GM23338 (cell line): ENCODE measurements around the gene EPHA5. TPM values are rescaled to one million over a fixed set of nuclear protein-coding genes. Genes with fewer than 3 reads are reported as not detected.

Source experiments
- ATAC-seq: fragments of 200-7000 bp; cut with Tn5 transposase; 3 replicates; pipeline ENCODE4 v1.9.1; 2020
- DNase-seq: peaks from one replicate; pipeline ENCODE4 v3.0.0-alpha.2; 2015; ENCODE audit warnings: low spot score
- H2AFZ ChIP-seq: fragments of 200-600 bp; sonication (generic); 2 replicates; pipeline ENCODE4 v1.8.0; 2016; ENCODE audit warnings: antibody characterized with exemption, mild to moderate bottlenecking, moderate library complexity
- H3F3A ChIP-seq: fragments of 200-600 bp; sonication (generic); replicated peaks from 2 replicates; pipeline ENCODE4 v1.8.0; 2017; ENCODE audit warnings: antibody characterized with exemption, mixed run types, low read depth
- H3K27ac ChIP-seq: fragments of 200-600 bp; sonication (generic); 2 replicates; pipeline ENCODE4 v1.6.1; 2016; ENCODE audit warnings: low read depth
- H3K27me3 ChIP-seq: fragments of 200-600 bp; sonication (generic); 2 replicates; pipeline ENCODE4 v1.8.0; 2016; ENCODE audit warnings: mild to moderate bottlenecking, mixed run types, moderate library complexity; ENCODE audit not compliant: insufficient read depth
- H3K36me3 ChIP-seq: fragments of 200-600 bp; sonication (generic); 2 replicates; pipeline ENCODE4 v1.8.0; 2016; ENCODE audit warnings: mild to moderate bottlenecking; ENCODE audit not compliant: insufficient read depth
- H3K4me1 ChIP-seq: fragments of 200-600 bp; sonication (generic); 2 replicates; pipeline ENCODE4 v1.8.0; 2016; ENCODE audit warnings: mild to moderate bottlenecking, moderate library complexity; ENCODE audit not compliant: insufficient read depth
- H3K4me2 ChIP-seq: fragments of 200-600 bp; sonication (generic); 2 replicates; pipeline ENCODE4 v1.7.1; 2017; ENCODE audit warnings: mixed run types
- H3K4me3 ChIP-seq: fragments of 200-600 bp; sonication (generic); 2 replicates; pipeline ENCODE4 v1.6.1; 2016; ENCODE audit warnings: mixed run types
- H3K79me2 ChIP-seq: fragments of 200-600 bp; sonication (generic); replicated peaks from 2 replicates; pipeline ENCODE4 v1.8.0; 2017; ENCODE audit warnings: mild to moderate bottlenecking; ENCODE audit not compliant: insufficient read depth
- H3K9me2 ChIP-seq: fragments of 200-600 bp; sonication (generic); 2 replicates; pipeline ENCODE4 v1.8.0; 2017; ENCODE audit not compliant: insufficient read depth
- H4K20me1 ChIP-seq: fragments of 200-600 bp; sonication (generic); replicated peaks from 2 replicates; pipeline ENCODE4 v1.8.0; 2017; ENCODE audit warnings: mild to moderate bottlenecking; ENCODE audit not compliant: insufficient read depth
- H3K27ac Mint-ChIP-seq: 2 replicates; pipeline ENCODE4 v1.8.0; 2020; ENCODE audit warnings: inconsistent platforms, mild to moderate bottlenecking, moderate library complexity, mixed read lengths
- H3K27me3 Mint-ChIP-seq: 3 replicates; pipeline ENCODE4 v1.8.0; 2022; ENCODE audit warnings: low read depth, mild to moderate bottlenecking, moderate library complexity, mixed read lengths, inconsistent platforms; ENCODE audit not compliant: insufficient read depth, poor library complexity
- H3K36me3 Mint-ChIP-seq: 3 replicates; pipeline ENCODE4 v1.8.0; 2021; ENCODE audit warnings: low read depth, mild to moderate bottlenecking, inconsistent platforms, moderate library complexity, mixed read lengths
- H3K4me1 Mint-ChIP-seq: 3 replicates; pipeline ENCODE4 v1.8.0; 2020; ENCODE audit warnings: mild to moderate bottlenecking, inconsistent platforms, mixed read lengths
- H3K4me3 Mint-ChIP-seq: 3 replicates; pipeline ENCODE4 v1.8.0; 2021; ENCODE audit warnings: moderate library complexity, mild to moderate bottlenecking, inconsistent platforms, mixed read lengths
- H3K9me3 Mint-ChIP-seq: 3 replicates; pipeline ENCODE4 v1.8.0; 2020; ENCODE audit warnings: moderate library complexity, mild to moderate bottlenecking, inconsistent platforms, mixed read lengths
- CREB1 ChIP-seq: fragments of 250-450 bp; sonication (Bioruptor Pico); IDR thresholded peaks from 2 replicates; pipeline ENCODE4 v1.5.0; 2020; ENCODE audit warnings: low read depth, mild to moderate bottlenecking, moderate library complexity
- CTCF ChIP-seq, 2 experiments: fragments of 200-600 bp in 1 of 2; sonication (generic) in 1 of 2; conservative IDR thresholded peaks; 2 replicates each; pipeline versions ENCODE4 v1.5.1 to v1.6.1; 2016 to 2017; ENCODE audit warnings: antibody characterized with exemption in 2 of 2, low read depth in 2 of 2, mild to moderate bottlenecking in 2 of 2, moderate library complexity in 1 of 2
- EZH2 ChIP-seq: fragments of 200-600 bp; sonication (generic); IDR thresholded peaks from one replicate; pipeline ENCODE4 v1.8.0; 2017; ENCODE audit warnings: antibody characterized with exemption, mild to moderate bottlenecking, low read depth; ENCODE audit not compliant: unreplicated experiment
- EZH2phosphoT487 ChIP-seq: fragments of 200-600 bp; sonication (generic); IDR thresholded peaks from one replicate; pipeline ENCODE4 v1.8.1; 2018; ENCODE audit warnings: antibody characterized with exemption; ENCODE audit not compliant: unreplicated experiment
- NANOG ChIP-seq: IDR thresholded peaks from 2 replicates; pipeline ENCODE4 v1.6.1; 2016; ENCODE audit warnings: antibody characterized with exemption, borderline replicate concordance
- POLR2AphosphoS5 ChIP-seq: IDR thresholded peaks from 2 replicates; pipeline ENCODE4 v1.6.1; 2016; ENCODE audit warnings: antibody characterized with exemption, low read depth
- REST ChIP-seq: IDR thresholded peaks from one replicate; pipeline ENCODE4 v1.6.1; 2018; ENCODE audit warnings: antibody characterized with exemption; ENCODE audit not compliant: unreplicated experiment
- STAT1 ChIP-seq: IDR thresholded peaks from one replicate; pipeline ENCODE4 v1.6.1; 2016; ENCODE audit warnings: antibody characterized with exemption; ENCODE audit not compliant: unreplicated experiment
- ZNF114 ChIP-seq: fragments of 250-450 bp; sonication (Bioruptor Pico); IDR thresholded peaks from 2 replicates; pipeline ENCODE4 v1.5.0; 2020; ENCODE audit warnings: mild to moderate bottlenecking, moderate library complexity
- polyA plus RNA-seq: library from polyadenylated mRNA; unstranded; fragments of >200 nt; fragmentation: Nextera tagmentation; extraction: Ambion mirVana; gene quantifications from 2 replicates; pipeline ENCODE4 v1.2.1, GENCODE V29; 2016
- total RNA-seq: library from RNA; depleted of rRNA; stranded (reverse); fragments of >200 nt; shearing (Covaris generic); gene quantifications from 2 replicates; pipeline ENCODE4 v1.2.3, GENCODE V29; 2014

EPHA5 gene
- total and polyA plus RNA-seq, 2 experiments from 2014 or later: 0.05 to 0.24 TPM

GRCh38 chr4:65340382-65341109 lies 329.7 kb downstream of the EPHA5 start (continued):
- TF ChIP-seq REST (no peak), CREB1 (CRISPR knock-in tag) (no peak), POLR2AphosphoS5 (no peak)

DNA sequence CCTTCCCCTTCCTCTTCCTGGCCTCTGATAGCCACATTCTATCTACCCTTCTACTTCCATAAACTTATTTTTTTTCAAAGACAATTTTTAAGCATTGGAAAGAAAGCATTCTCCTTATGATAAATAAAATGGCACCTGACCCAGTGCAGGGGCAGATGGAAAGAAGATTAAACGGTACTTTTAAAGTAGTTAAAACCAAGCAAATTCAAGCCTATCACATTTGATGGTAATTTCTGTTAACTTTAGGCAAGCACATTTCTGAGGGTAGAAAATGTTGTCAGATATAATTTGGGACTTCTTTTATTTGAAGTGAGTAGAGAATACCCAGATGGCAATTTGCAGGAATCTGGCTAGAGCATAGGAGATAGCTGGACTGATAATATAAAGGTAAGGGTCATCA lies 332.9 kb downstream of the EPHA5 start:
- Mint-ChIP-seq H3K27ac (no peak overlapping the region), H3K36me3 (no peaks in the 10 kb centered on the region), H3K9me3 (no peaks in the 10 kb centered on the region), H3K4me3 (no peak overlapping the region), H3K4me1 (no peaks in the 10 kb centered on the region), H3K27me3 (no peaks in the 10 kb centered on the region)
- no peaks in the 10 kb centered on the region for H3F3A ChIP-seq
- no peaks in the 10 kb centered on the region for H3K27me3 ChIP-seq
- no peaks in the 10 kb centered on the region for H3K79me2 ChIP-seq
- H3K4me1 ChIP-seq: no peaks in the 10 kb centered on the region
- 0 out of 2 replicates have a peak overlapping the region, but pooled peaks have one; percentile 19 for H2AFZ ChIP-seq
- DNase-seq (no peak), ATAC-seq (no peak)
- no peaks in the 10 kb centered on the region for H4K20me1 ChIP-seq
- no peaks in the 10 kb centered on the region for H3K9me2 ChIP-seq
- H3K36me3 ChIP-seq: no peaks in the 10 kb centered on the region
- no peak overlapping the region for H3K27ac ChIP-seq
- no peak overlapping the region for H3K4me3 ChIP-seq
- H3K4me2 ChIP-seq: no peak overlapping the region
- TF ChIP-seq NANOG (no peak), EZH2 (no peak), ZNF114 (no peak), EZH2phosphoT487 (no peak), STAT1 (no peak), REST (no peak), CTCF (conservative IDR thresholded peaks at IDR 0.05; ENCODE audit: low read depth in 2 of 2) (no peak)
